MM.1S (cell line): ENCODE measurements around the gene THUMPD1.

Experiments used
- DNase-seq: peaks from one replicate; pipeline ENCODE4 v3.0.0-alpha.2; 2015
- H2AFZ ChIP-seq: fragments of 300-600 bp; sonication (generic); 2 replicates; pipeline ENCODE4 v1.6.0; 2016; ENCODE audit warnings: antibody characterized with exemption, low read length
- H3F3A ChIP-seq: fragments of 300-600 bp; sonication (generic); 2 replicates; pipeline ENCODE4 v1.6.1; 2016; ENCODE audit warnings: mild to moderate bottlenecking, antibody characterized with exemption, low read length, moderate library complexity, mixed read lengths; ENCODE audit not compliant: insufficient read depth
- H3K27ac ChIP-seq: fragments of 300-600 bp; sonication (generic); 2 replicates; pipeline ENCODE4 v1.5.1; 2016; ENCODE audit warnings: mild to moderate bottlenecking, low read length
- H3K27me3 ChIP-seq: fragments of 300-600 bp; sonication (generic); replicated peaks from 2 replicates; pipeline ENCODE4 v1.6.0; 2016; ENCODE audit warnings: low read length; ENCODE audit not compliant: insufficient read depth
- H3K36me3 ChIP-seq: fragments of 300-600 bp; sonication (generic); replicated peaks from 2 replicates; pipeline ENCODE4 v1.6.1; 2016; ENCODE audit warnings: mild to moderate bottlenecking, low read length, mixed read lengths; ENCODE audit not compliant: insufficient read depth
- H3K4me1 ChIP-seq: fragments of 300-600 bp; sonication (generic); 2 replicates; pipeline ENCODE4 v1.6.1; 2016; ENCODE audit warnings: low read length, mixed read lengths
- H3K4me2 ChIP-seq: fragments of 300-600 bp; sonication (generic); 2 replicates; pipeline ENCODE4 v1.6.0; 2016; ENCODE audit warnings: low read depth, low read length
- H3K4me3 ChIP-seq: fragments of 300-600 bp; sonication (generic); 2 replicates; pipeline ENCODE4 v1.5.1; 2016; ENCODE audit warnings: low read length, mixed read lengths
- H3K79me2 ChIP-seq: fragments of 300-600 bp; sonication (generic); 2 replicates; pipeline ENCODE4 v1.6.1; 2016; ENCODE audit warnings: mixed run types, low read length, mixed read lengths
- H3K9ac ChIP-seq: fragments of 300-600 bp; sonication (generic); 2 replicates; pipeline ENCODE4 v1.6.1; 2016; ENCODE audit warnings: low read length, mixed read lengths
- H3K9me2 ChIP-seq: fragments of 300-600 bp; sonication (generic); replicated peaks from 2 replicates; pipeline ENCODE4 v1.6.1; 2016; ENCODE audit warnings: mild to moderate bottlenecking, low read length, mixed read lengths; ENCODE audit not compliant: insufficient read depth
- H3K9me3 ChIP-seq: fragments of 300-600 bp; sonication (generic); replicated peaks from 2 replicates; pipeline ENCODE4 v1.6.1; 2016; ENCODE audit warnings: mild to moderate bottlenecking, low read length, mixed read lengths; ENCODE audit not compliant: insufficient read depth
- H4K20me1 ChIP-seq: fragments of 300-600 bp; sonication (generic); 2 replicates; pipeline ENCODE4 v1.6.1; 2016; ENCODE audit warnings: mild to moderate bottlenecking, low read length, moderate library complexity, mixed read lengths; ENCODE audit not compliant: insufficient read depth
- EZH2 ChIP-seq: fragments of 300-600 bp; sonication (generic); optimal IDR thresholded peaks from 2 replicates; pipeline ENCODE3; 2017; ENCODE audit warnings: low read depth, mild to moderate bottlenecking, antibody characterized with exemption, low read length, mixed read lengths
- EZH2phosphoT487 ChIP-seq: fragments of 300-600 bp; sonication (generic); IDR thresholded peaks from 2 replicates; pipeline ENCODE4 v1.6.1; 2018; ENCODE audit warnings: antibody characterized with exemption, low read length
- TF ChIP-seq, protein P1 (sequence below): fragments of 300-600 bp; sonication (generic); IDR thresholded peaks from 2 replicates; pipeline ENCODE4 v1.5.1; 2016; ENCODE audit warnings: antibody characterized with exemption, low read length, mixed read lengths

THUMPD1 gene

GRCh38 chr16:20689668-20690067, 52.0 kb downstream of the THUMPD1 start:
- H3K27ac ChIP-seq, result no peak overlapping the region
- H4K20me1 ChIP-seq, result no peaks in the 10 kb centered on the region
- no peak overlapping the region for H3K4me2 ChIP-seq
- no peak overlapping the region for H3K4me3 ChIP-seq
- H3K36me3 ChIP-seq, result no peaks in the 10 kb centered on the region
- no peaks in the 10 kb centered on the region for H3K9me2 ChIP-seq
- no peaks in the 10 kb centered on the region for H3K79me2 ChIP-seq
- no peaks in the 10 kb centered on the region for H3K27me3 ChIP-seq
- no peaks in the 10 kb centered on the region for H3K4me1 ChIP-seq
- no peak overlapping the region for H2AFZ ChIP-seq
- H3F3A ChIP-seq, result no peaks in the 10 kb centered on the region
- DNase-seq, result no peak
- TF ChIP-seq EZH2phosphoT487 (no peak), EZH2 (no peak)
- TF ChIP-seq, protein P1, sequence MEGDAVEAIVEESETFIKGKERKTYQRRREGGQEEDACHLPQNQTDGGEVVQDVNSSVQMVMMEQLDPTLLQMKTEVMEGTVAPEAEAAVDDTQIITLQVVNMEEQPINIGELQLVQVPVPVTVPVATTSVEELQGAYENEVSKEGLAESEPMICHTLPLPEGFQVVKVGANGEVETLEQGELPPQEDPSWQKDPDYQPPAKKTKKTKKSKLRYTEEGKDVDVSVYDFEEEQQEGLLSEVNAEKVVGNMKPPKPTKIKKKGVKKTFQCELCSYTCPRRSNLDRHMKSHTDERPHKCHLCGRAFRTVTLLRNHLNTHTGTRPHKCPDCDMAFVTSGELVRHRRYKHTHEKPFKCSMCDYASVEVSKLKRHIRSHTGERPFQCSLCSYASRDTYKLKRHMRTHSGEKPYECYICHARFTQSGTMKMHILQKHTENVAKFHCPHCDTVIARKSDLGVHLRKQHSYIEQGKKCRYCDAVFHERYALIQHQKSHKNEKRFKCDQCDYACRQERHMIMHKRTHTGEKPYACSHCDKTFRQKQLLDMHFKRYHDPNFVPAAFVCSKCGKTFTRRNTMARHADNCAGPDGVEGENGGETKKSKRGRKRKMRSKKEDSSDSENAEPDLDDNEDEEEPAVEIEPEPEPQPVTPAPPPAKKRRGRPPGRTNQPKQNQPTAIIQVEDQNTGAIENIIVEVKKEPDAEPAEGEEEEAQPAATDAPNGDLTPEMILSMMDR, result no peak
- H3K9ac ChIP-seq, result no peak overlapping the region
- no peaks in the 10 kb centered on the region for H3K9me3 ChIP-seq

GRCh38 chr16:20683812-20684211, 57.8 kb downstream of the THUMPD1 start:
- Histone ChIP-seq H3K79me2 (no peaks in the 10 kb centered on the region), H4K20me1 (no peaks in the 10 kb centered on the region), H3K9ac (no peak overlapping the region), H2AFZ (no peak overlapping the region), H3K27ac (no peak overlapping the region), H3K36me3 (no peaks in the 10 kb centered on the region), H3K9me3 (no peaks in the 10 kb centered on the region), H3K4me2 (no peak overlapping the region), H3K4me3 (no peak overlapping the region), H3K4me1 (no peaks in the 10 kb centered on the region), H3F3A (no peaks in the 10 kb centered on the region), H3K27me3 (no peaks in the 10 kb centered on the region), H3K9me2 (no peaks in the 10 kb centered on the region)
- no peak for TF ChIP-seq EZH2
- no peak for TF ChIP-seq EZH2phosphoT487
- TF ChIP-seq, protein P1, result no peak
- DNase-seq, result no peak
